Large intestine (tissue), 12 donors: ENCODE data around the gene PARVA. TPM values are rescaled to one million over a fixed set of nuclear protein-coding genes. Genes with fewer than 3 reads are reported as not detected.

Experiments
- DNase-seq, 2 donors: peaks; one replicate each; pipeline versions ENCODE4 v3.0.0 to v3.0.0-alpha.2; 2013
- H3K27ac ChIP-seq: one replicate; pipeline ENCODE4 v1.5.1; 2013; ENCODE audit warnings: low read length
- H3K27me3 ChIP-seq: 2 replicates; pipeline ENCODE4 v1.6.1; 2013; ENCODE audit warnings: low read length; ENCODE audit not compliant: control insufficient read depth, insufficient read depth
- H3K36me3 ChIP-seq: 2 replicates; pipeline ENCODE4 v1.6.1; 2013; ENCODE audit warnings: low read length; ENCODE audit not compliant: control insufficient read depth, insufficient read depth
- H3K4me1 ChIP-seq: one replicate; pipeline ENCODE4 v1.6.1; 2013; ENCODE audit warnings: low read length; ENCODE audit not compliant: control insufficient read depth, insufficient read depth
- H3K4me3 ChIP-seq: one replicate; pipeline ENCODE4 v1.5.1; 2013; ENCODE audit warnings: low read length
- H3K9me3 ChIP-seq: one replicate; pipeline ENCODE4 v1.6.1; 2013; ENCODE audit warnings: mild to moderate bottlenecking, low read depth, low read length, moderate library complexity; ENCODE audit not compliant: control insufficient read depth
- WGBS: methylation state at CpG from one replicate; pipeline ENCODE4 v1.1.5; 2013; ENCODE audit warnings: low lambda C conversion rate; ENCODE audit not compliant: insufficient coverage; 5-methylcytosine and 5-hydroxymethylcytosine counted together
- long read RNA-seq, 11 donors: transcript quantifications; one replicate each; lab custom pipeline, GENCODE V29; 2026
- polyA plus RNA-seq: library from polyadenylated mRNA; unstranded; fragments of 120-200 nt; gene quantifications from one replicate; pipeline ENCODE4 v1.2.1, GENCODE V29; 2013

Gene PARVA, protein sequence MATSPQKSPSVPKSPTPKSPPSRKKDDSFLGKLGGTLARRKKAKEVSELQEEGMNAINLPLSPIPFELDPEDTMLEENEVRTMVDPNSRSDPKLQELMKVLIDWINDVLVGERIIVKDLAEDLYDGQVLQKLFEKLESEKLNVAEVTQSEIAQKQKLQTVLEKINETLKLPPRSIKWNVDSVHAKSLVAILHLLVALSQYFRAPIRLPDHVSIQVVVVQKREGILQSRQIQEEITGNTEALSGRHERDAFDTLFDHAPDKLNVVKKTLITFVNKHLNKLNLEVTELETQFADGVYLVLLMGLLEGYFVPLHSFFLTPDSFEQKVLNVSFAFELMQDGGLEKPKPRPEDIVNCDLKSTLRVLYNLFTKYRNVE
- polyA plus RNA-seq = 35.9 TPM
- long read RNA-seq, donor 1, full-length matches to known transcripts = 6 of 6 reads
- long read RNA-seq, donor 1, partial matches to known transcripts = 0 of 6 reads
- long read RNA-seq, donor 1, other reads (novel, unspliced or antisense) = 0 of 6 reads
- long read RNA-seq, donor 2, full-length matches to known transcripts = 6 of 15 reads
- long read RNA-seq, donor 2, partial matches to known transcripts = 9 of 15 reads
- long read RNA-seq, donor 2, other reads (novel, unspliced or antisense) = 0 of 15 reads
- long read RNA-seq, donor 3 = 0 reads
- long read RNA-seq, donor 4 = 0 reads
- long read RNA-seq, donor 5, full-length matches to known transcripts = 13 of 13 reads
- long read RNA-seq, donor 5, partial matches to known transcripts = 0 of 13 reads
- long read RNA-seq, donor 5, other reads (novel, unspliced or antisense) = 0 of 13 reads
- long read RNA-seq, donor 6, full-length matches to known transcripts = 13 of 13 reads
- long read RNA-seq, donor 6, partial matches to known transcripts = 0 of 13 reads
- long read RNA-seq, donor 6, other reads (novel, unspliced or antisense) = 0 of 13 reads
- long read RNA-seq, donor 7, full-length matches to known transcripts = 12 of 25 reads
- long read RNA-seq, donor 7, partial matches to known transcripts = 8 of 25 reads
- long read RNA-seq, donor 7, other reads (novel, unspliced or antisense) = 5 of 25 reads
- long read RNA-seq, donor 8, full-length matches to known transcripts = 15 of 20 reads
- long read RNA-seq, donor 8, partial matches to known transcripts = 5 of 20 reads
- long read RNA-seq, donor 8, other reads (novel, unspliced or antisense) = 0 of 20 reads
- long read RNA-seq, donor 9, full-length matches to known transcripts = 9 of 9 reads
- long read RNA-seq, donor 9, partial matches to known transcripts = 0 of 9 reads
- long read RNA-seq, donor 9, other reads (novel, unspliced or antisense) = 0 of 9 reads
- long read RNA-seq, donor 10, full-length matches to known transcripts = 15 of 27 reads
- long read RNA-seq, donor 10, partial matches to known transcripts = 6 of 27 reads
- long read RNA-seq, donor 10, other reads (novel, unspliced or antisense) = 6 of 27 reads
- long read RNA-seq, donor 11, full-length matches to known transcripts = 8 of 13 reads
- long read RNA-seq, donor 11, partial matches to known transcripts = 5 of 13 reads
- long read RNA-seq, donor 11, other reads (novel, unspliced or antisense) = 0 of 13 reads

DNA sequence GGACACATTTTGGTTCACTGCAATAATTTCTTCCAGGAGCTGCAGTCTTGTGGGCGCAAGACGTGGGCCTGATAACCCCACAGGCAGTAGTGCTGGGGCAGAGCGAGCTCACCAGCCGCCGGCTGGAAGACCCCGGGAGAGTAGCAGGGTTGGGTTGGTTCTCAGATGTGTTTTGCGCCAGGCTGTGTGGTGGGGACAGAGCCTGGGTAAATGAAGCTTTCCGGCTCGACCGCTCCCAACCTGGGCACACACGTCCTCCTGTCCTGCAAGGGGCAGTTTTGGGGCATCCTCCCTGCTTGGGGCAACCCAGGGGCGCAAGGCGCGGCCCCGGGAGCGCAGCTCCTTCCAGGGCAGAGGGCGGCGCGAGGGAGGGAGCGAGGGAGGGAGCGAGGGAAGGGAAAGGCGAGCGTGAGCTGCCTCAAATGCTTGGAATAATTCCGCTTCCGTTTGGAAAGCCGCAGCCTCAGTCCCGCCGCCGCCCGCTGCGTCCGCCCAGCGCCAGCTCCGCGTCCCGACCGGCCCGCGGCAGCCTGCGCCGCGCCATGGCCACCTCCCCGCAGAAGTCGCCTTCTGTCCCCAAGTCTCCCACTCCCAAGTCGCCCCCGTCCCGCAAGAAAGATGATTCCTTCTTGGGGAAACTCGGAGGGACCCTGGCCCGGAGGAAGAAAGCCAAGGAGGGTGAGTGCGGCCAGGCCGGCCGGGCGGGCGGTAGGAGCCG, at the start of gene PARVA:
Gene PARVA, plus strand, starts transcription at position 466 of the 718 bp plus-strand sequence. Its CDS starts 77 bp downstream, at position 543.
- DNase-seq = peak; percentile 54 to 87
- WGBS = no CpG with 5 or more reads among the region's 55 CpGs
- Histone ChIP-seq H3K4me3 (peak within 1 kb of the TSS; percentile 81), H3K4me1 (peaks cover 11% of the 10 kb centered on the region), H3K27me3 (no peaks in the 10 kb centered on the region), H3K27ac (peak within 1 kb of the TSS; percentile 82), H3K36me3 (peaks cover 7% of the 10 kb centered on the region), H3K9me3 (no peaks in the 10 kb centered on the region)

DNA sequence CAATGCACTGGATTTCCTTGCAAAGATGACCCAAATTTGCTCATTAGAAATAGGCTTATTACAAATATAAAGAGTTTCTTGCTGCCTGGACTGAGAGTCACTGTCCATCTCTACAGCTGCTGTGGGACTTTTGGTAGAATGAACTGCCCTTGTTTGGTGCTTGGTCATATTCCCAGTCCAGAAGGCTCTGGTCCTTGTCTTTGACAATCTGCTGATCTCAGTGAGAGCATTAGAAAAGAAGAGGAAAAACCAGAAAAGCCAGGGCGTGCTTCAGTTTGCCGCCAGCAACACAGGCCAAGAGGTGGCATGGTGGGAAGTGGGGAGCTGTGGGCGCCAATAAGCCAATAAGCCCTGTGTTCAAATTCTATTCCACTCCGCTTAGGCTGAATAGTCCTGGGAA, 48.2 kb upstream of the PARVA start:
- 100% methylated on average over 2 of the region's 4 CpGs for WGBS

DNA sequence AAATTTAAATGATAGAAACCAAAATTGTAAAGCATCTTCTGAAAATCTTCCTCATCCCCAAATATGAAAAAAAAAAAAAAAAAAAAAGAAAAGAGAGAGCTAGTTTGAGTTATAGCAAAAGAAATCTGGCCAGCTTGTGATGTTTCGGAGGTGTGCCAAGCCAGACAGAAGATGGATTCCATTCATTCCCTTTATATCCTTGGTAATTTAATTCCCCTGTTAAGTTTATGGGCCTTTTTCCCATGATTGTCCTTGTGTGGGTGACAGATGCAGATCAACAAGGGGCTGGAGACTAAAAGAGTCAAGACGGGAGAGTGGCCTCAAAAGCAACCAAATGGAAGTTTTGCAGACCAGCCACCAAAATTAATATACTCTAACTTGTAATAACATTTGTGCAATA, 47.6 kb upstream of the PARVA start:
- DNase-seq = no peak
- H3K9me3 ChIP-seq = no peaks in the 10 kb centered on the region
- H3K36me3 ChIP-seq = no peaks in the 10 kb centered on the region
- no peak overlapping the region for H3K4me3 ChIP-seq
- H3K27ac ChIP-seq = no peak overlapping the region
- WGBS = 80% methylated on average over 1 of the region's 2 CpGs
- H3K4me1 ChIP-seq = no peaks in the 10 kb centered on the region
- no peaks in the 10 kb centered on the region for H3K27me3 ChIP-seq

More for the DNA sequence above, 48.2 kb upstream of the PARVA start:
- no peaks in the 10 kb centered on the region for H3K27me3 ChIP-seq
- H3K4me3 ChIP-seq = no peak overlapping the region
- no peak overlapping the region for H3K27ac ChIP-seq
- no peaks in the 10 kb centered on the region for H3K9me3 ChIP-seq
- no peaks in the 10 kb centered on the region for H3K4me1 ChIP-seq
- no peaks in the 10 kb centered on the region for H3K36me3 ChIP-seq
- DNase-seq = no peak

DNA sequence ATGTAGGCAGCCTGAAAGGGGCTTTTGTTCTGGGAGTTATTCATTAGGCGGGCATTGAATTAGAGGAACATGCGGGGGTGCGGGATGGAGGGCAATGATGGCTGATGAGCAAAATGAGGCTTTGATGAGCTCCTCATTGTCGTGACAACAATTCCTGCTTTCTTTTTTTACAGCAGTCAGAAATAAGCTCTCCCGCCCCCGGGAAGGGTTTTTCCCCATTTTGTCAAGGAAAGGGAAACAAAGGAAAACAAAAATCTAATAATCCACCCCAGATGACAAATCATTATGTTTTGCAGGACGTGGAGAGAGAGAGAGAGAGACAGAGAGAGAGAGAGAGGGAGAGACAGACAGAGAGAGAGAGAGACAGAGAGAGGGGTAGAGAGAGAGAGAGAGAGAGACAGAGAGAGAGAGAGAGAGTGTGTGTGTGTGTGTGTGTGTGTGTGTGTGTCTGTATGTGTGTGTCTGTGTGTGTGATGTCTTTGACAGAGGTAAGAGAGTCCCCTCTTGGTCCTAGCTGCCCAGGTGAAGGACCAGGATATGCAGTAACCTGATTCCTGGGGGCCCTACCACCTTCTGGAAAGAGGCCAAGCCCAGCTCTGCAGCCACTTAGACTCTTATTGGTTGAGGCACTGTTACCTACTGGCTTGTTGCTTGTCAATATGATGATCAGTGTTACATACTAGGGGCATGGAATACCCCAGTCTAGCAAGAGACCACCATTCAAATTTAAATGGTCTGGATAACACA, 46.7 kb upstream of the PARVA start:
- Histone ChIP-seq H3K36me3 (no peaks in the 10 kb centered on the region), H3K27ac (no peak overlapping the region), H3K4me3 (no peak overlapping the region), H3K27me3 (no peaks in the 10 kb centered on the region), H3K4me1 (no peaks in the 10 kb centered on the region), H3K9me3 (no peaks in the 10 kb centered on the region)
- DNase-seq = no peak
- WGBS = no CpG with 5 or more reads among the region's 7 CpGs

DNA sequence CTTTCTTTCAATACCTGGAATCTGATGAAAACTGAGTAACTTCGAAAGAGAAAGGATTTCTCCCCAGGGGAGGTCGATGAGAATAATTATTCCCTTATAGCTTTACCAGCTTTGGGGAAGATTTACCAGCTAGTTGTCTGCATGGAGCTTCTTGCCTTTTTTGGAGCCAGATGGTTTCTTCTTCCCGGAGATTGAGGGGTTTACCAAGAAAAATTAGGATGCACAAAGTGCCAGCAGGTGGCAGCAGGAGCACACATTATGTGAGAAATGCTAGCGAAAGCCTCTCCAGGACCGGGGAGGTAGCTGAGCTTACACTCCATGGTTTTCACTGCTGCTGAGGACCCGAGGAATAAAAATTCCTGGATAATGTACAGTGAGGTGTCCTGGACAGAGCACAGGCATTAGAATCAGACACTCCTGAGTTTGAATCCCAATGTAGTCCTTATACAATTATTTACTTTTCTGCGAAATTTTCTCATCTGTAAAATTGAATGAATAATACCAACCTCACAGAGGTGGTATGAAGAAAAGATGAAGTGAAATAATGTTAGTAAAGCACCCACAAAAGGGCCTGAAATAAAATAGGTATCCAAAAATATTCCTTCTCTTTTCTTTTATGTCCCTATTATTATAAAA, 46.0 kb upstream of the PARVA start:
- DNase-seq = peak; percentile 65 to 69
- no CpG with 5 or more reads among the region's 7 CpGs for WGBS
- no peak overlapping the region for H3K27ac ChIP-seq
- H3K4me3 ChIP-seq = no peak overlapping the region
- no peaks in the 10 kb centered on the region for H3K36me3 ChIP-seq
- no peaks in the 10 kb centered on the region for H3K4me1 ChIP-seq
- H3K9me3 ChIP-seq = no peaks in the 10 kb centered on the region
- no peaks in the 10 kb centered on the region for H3K27me3 ChIP-seq

DNA sequence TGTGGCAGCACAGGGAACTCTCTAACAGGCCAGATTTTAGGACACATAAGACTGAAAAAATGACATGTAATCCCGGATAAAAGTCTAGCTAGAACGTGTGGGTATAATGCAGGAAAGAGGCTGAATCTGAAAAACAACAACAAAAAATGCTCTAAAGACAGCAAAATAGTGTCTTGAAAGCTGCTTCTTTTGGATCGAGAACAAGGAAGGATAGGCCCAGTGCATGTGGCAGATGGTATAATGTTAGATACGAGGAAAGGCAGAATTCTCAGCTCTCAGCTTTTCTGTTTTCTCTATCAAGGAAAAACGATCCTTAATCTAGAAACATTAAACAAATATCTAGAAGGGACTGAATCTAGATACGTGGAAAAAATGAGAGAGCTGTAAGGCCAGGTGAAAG, 33.8 kb upstream of the PARVA start:
- Histone ChIP-seq H3K27ac (no peak overlapping the region), H3K36me3 (no peaks in the 10 kb centered on the region), H3K4me3 (no peak overlapping the region), H3K4me1 (no peaks in the 10 kb centered on the region), H3K27me3 (no peaks in the 10 kb centered on the region), H3K9me3 (no peaks in the 10 kb centered on the region)
- 100% methylated on average over 4 of the region's 6 CpGs for WGBS
- DNase-seq = no peak

DNA sequence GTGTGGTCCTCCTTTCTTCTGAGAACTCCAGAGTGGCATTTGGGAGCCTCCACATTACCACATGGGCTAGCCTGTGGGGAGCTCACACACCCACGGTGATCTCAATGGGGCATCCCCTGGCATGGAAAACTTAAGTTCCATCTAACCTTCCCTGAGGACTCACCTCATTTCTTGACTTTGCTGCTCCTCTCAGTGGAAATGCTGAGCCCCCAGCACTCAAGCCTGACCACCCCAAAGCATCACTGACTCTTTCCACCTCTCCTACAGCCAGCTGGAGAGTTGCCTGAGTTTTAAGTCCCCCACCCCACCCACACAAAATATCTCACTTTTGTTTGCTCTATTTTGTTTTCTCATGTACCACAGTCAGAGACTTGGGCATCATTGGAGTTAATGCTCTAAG, 23.8 kb upstream of the PARVA start:
- Histone ChIP-seq H3K27me3 (no peaks in the 10 kb centered on the region), H3K9me3 (no peaks in the 10 kb centered on the region), H3K27ac (no peak overlapping the region), H3K4me3 (no peak overlapping the region), H3K4me1 (no peaks in the 10 kb centered on the region), H3K36me3 (no peaks in the 10 kb centered on the region)
- WGBS = no CpG with 5 or more reads among the region's 1 CpG
- DNase-seq = no peak

DNA sequence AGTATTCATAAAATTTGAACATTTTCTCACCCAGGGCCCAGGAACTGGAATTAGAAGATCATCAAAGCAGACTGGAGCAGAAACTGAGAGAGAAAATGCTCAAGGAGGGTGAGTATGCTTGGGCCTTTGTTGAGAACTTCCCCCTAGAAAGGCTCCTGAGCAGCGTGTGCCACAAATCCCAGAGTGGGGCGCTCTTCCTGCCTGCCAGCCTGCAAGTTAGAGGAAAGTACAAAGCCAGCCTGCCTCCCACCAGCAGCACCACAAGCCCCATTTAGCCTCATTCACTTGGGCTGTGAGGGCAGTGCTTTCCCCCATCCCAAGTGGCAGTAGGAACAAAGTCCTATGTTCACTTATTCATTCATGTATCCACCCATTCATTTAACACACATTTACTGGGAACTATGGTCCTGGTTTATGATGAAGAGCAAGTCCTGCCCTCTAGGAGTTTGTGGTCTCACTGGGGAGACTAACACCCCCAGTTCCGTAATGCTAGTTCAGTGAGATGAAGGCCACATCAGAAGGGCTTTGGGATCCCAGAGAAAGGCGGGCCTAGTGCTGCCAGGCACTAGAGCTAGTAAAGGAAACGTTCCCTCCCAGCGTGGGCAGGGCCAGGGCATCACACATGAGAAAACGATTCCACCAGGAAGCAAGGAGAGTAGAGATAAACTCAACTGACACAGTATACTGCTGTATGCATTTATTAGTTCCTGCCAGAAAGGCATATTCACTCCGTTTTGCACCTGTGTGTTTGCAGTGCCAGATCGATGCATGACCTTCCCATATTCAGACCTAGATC, 22.4 kb upstream of the PARVA start:
- no peak overlapping the region for H3K27ac ChIP-seq
- H3K4me1 ChIP-seq = peaks cover 11% of the 10 kb centered on the region
- no peaks in the 10 kb centered on the region for H3K9me3 ChIP-seq
- no peaks in the 10 kb centered on the region for H3K36me3 ChIP-seq
- H3K4me3 ChIP-seq = no peak overlapping the region
- no CpG with 5 or more reads among the region's 9 CpGs for WGBS
- no peak for DNase-seq
- no peaks in the 10 kb centered on the region for H3K27me3 ChIP-seq
